WERI-Rb-1 (cell line): Measurements from ENCODE around the gene PSMA5.
A peak's percentile ranks its signal among the peaks of the same experiment; 100 is the strongest.
"Not testable (repeated sequence)": the region's sequence is repeated elsewhere in the genome, so short reads cannot be mapped to it uniquely, and the experiment has no call there.

Experiments used
- DNase-seq: peaks from one replicate; pipeline ENCODE4 v3.0.0-alpha.2; 2020
- H3K27ac ChIP-seq: fragments of 250-450 bp; sonication (Bioruptor Pico); 2 replicates; pipeline ENCODE4 v1.5.1; 2020; ENCODE audit warnings: mild to moderate bottlenecking, moderate library complexity
- H3K27me3 ChIP-seq: fragments of 250-450 bp; sonication (Bioruptor Pico); 2 replicates; pipeline ENCODE4 v1.5.1; 2021; ENCODE audit warnings: mild to moderate bottlenecking, low read depth, moderate library complexity; ENCODE audit not compliant: insufficient read depth, severe bottlenecking
- H3K36me3 ChIP-seq: fragments of 250-450 bp; sonication (Bioruptor Pico); 2 replicates; pipeline ENCODE4 v1.5.1; 2020; ENCODE audit warnings: mild to moderate bottlenecking, moderate library complexity
- H3K4me3 ChIP-seq: 2 replicates; pipeline ENCODE4 v1.5.1; 2011; ENCODE audit warnings: low read depth, mild to moderate bottlenecking, control low read depth, low read length
- H3K9me3 ChIP-seq: fragments of 250-450 bp; sonication (Bioruptor Pico); 2 replicates; pipeline ENCODE4 v1.5.1; 2021; ENCODE audit warnings: mild to moderate bottlenecking, moderate library complexity; ENCODE audit not compliant: severe bottlenecking
- TF ChIP-seq, protein P1 (sequence below): IDR thresholded peaks from 2 replicates; pipeline ENCODE4 v1.5.1; 2011; ENCODE audit warnings: low read depth, mild to moderate bottlenecking, control low read depth, inconsistent platforms, low read length

The PSMA5 gene

DNA sequence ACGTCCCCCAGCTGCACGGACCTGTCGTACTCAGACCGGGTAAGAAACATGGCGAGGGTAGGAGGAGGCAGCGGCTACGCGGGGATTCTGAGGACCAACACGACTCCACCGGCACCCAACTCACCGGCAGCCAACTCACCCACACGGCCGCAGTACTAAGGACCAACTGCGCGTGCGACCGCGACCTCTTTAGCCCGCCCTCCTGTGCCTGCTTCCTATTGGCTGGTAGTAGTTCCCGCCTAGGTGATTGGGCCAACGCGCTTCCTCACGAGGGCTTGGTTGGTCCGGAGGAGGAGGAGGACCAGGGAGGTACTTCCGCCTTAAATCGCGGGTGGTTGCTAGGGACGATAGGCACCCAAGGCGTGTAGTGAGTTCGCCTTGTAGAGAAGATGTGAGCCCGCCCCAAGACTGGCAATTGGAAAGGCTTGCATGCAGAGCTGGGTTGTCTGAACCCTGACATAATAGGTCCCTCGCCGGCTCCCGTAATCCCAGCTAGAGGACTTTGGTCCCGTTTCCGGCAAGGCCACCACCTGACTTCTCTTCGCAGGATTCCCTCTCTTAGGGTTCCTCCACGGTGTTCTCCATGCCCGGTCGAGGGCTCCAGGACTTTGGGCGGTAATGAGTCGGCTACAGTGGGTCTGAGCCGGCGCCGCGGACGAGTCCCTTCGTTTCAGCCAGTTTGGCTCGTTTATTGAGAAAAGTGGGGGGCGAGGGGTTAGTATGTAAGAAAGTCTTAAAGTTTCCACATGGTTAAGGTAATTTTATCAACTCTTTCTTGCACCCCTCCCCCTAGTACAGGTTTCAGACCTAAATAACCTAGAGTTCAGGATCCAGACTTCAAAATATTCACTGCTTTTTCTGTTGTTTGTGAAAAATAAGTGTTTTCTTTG is at the start of gene PSMA5:
TSS of gene PSMA5 (minus strand) at position 168 of the 890 bp plus-strand sequence. CDS start at position 50, 118 bp downstream.
- TF ChIP-seq, protein P1, sequence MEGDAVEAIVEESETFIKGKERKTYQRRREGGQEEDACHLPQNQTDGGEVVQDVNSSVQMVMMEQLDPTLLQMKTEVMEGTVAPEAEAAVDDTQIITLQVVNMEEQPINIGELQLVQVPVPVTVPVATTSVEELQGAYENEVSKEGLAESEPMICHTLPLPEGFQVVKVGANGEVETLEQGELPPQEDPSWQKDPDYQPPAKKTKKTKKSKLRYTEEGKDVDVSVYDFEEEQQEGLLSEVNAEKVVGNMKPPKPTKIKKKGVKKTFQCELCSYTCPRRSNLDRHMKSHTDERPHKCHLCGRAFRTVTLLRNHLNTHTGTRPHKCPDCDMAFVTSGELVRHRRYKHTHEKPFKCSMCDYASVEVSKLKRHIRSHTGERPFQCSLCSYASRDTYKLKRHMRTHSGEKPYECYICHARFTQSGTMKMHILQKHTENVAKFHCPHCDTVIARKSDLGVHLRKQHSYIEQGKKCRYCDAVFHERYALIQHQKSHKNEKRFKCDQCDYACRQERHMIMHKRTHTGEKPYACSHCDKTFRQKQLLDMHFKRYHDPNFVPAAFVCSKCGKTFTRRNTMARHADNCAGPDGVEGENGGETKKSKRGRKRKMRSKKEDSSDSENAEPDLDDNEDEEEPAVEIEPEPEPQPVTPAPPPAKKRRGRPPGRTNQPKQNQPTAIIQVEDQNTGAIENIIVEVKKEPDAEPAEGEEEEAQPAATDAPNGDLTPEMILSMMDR, result no peak
- Histone ChIP-seq H3K36me3 (peaks cover 2% of the 10 kb centered on the region), H3K9me3 (no peaks in the 10 kb centered on the region), H3K27ac (peak within 1 kb of the TSS; percentile 77), H3K4me3 (peak within 1 kb of the TSS; percentile 81), H3K27me3 (no peaks in the 10 kb centered on the region)
- peak; percentile 99 for DNase-seq

DNA sequence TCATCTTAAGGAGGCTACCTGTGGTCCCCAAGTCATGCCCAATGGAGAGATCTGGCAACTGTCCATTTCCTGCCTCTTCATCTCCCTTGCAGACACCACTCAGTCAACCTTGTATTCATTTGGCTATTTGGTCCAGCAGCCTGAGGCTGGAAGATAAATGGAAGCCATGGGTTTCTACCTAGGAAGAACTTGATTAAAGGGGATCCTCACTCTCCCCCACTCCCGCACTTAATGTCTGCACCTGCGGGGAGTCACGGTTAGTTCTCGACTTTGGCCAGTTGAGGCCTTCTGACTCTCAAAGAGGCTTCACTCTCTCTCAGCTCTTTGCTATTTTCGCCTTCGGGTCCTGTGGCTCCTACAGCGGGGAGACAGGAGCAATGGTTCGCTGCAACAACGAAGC is 49.0 kb upstream of the PSMA5 start:
- H3K9me3 ChIP-seq, result no peaks in the 10 kb centered on the region
- H3K27me3 ChIP-seq, result peaks cover 10% of the 10 kb centered on the region
- no peaks in the 10 kb centered on the region for H3K36me3 ChIP-seq
- H3K27ac ChIP-seq, result no peak overlapping the region
- DNase-seq, result no peak
- TF ChIP-seq, protein P1, result no peak
- no peak overlapping the region for H3K4me3 ChIP-seq

DNA sequence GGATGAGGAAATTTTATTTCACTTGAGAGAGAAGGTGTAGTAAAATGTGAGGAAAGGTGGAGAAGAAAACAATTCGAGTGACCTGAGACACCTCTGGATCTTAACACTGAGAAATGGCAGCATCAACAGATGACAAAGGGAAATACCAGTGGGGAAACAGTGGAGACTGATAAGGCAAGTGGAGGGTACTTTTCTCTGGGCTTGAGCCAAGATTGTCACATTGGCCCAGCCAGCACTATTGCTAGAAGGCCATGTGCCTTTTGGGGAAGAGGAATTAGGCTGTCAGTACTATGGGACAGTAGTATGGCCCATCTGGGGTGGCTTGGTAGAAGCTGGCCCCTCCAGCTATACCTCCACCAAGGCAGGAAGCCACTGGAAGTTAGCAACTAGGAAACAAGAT is 48.4 kb upstream of the PSMA5 start:
- Histone ChIP-seq H3K36me3 (no peaks in the 10 kb centered on the region), H3K27ac (no peak overlapping the region), H3K9me3 (no peaks in the 10 kb centered on the region), H3K27me3 (peaks cover 11% of the 10 kb centered on the region), H3K4me3 (no peak overlapping the region)
- TF ChIP-seq, protein P1, result no peak
- DNase-seq, result no peak

DNA sequence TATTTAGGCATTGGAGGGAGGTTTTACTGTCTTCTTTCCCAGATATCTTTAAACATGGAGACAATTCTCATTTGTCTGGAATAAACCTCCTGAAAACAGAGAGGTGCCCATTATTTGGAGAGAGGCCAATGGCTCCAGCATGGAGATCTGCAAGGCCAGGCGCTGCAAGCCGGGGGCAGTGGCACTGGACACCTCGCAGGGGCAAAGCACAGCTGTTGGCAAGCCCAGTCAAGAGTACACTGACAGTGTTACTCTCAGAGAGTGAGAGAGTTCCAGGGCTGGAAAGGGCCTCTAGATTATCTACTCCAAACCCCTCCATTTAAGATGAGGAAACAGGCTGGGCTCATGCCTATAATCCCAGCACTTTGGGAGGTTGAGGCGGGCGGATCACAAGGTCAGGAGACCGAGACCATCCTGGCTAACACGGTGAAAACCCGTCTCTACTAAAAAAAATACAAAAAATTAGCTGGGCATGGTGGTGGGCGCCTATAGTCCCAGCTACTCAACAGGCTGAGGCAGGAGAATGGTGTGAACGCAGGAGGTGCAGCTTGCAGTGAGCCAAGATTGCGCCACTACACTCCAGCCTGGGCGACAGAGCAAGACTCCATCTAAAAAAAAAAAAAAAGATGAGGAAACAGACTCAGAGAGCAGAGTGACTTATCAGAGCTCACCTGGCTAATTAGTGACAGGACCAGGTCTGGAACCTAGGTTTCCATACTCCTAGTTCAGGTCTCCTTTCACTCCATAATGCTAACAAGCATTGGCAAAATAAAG is 47.2 kb upstream of the PSMA5 start:
- not testable (repeated sequence) for H3K27ac ChIP-seq, DNase-seq
- H3K27me3 ChIP-seq, result peaks cover 11% of the 10 kb centered on the region

DNA sequence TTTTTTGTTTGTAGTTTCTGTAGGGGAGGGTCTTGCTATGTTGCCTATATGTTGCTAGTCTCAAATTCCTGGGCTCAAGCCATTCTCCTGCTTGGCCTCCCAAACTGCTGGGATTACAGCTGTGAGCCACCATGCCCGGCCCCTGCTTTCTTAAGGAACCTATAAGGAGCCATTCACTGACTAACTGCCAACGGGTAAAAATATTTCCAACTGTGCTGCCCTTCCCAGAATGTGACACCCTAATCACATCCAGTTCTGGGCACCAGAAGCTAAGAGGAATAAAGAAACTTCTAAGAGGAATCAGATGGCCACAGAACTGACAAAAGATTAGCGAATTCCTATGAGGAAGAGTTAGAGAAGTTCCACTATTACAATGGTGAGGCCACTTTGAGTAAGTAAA is 46.5 kb upstream of the PSMA5 start:
- Histone ChIP-seq H3K4me3 (no peak overlapping the region), H3K36me3 (no peaks in the 10 kb centered on the region), H3K27me3 (peaks cover 11% of the 10 kb centered on the region), H3K9me3 (no peaks in the 10 kb centered on the region), H3K27ac (no peak overlapping the region)
- TF ChIP-seq, protein P1, result no peak
- no peak for DNase-seq

More for the DNA sequence above, 47.2 kb upstream of the PSMA5 start:
- not testable (repeated sequence) for H3K4me3 ChIP-seq, H3K36me3 ChIP-seq, H3K9me3 ChIP-seq

DNA sequence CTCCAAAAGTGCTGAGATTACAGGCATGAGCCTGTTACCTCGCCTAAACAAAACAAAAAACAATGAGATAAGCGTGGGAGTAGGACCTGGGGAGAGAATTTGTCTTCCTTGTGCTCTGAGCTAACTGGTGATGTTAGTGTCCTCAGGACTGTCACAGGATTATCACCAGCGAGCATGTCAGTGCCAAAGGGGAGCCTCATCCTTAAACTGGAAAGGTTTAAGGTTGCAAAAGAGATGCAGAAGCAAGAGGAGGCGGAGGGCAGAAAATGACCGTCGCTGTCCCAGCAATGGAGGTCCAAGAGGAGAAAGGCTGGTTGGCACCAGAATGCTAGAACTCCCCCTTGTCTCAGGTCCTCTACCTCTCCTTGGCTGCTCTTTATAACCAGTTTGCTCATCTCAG is 44.0 kb upstream of the PSMA5 start:
- Histone ChIP-seq H3K27me3 (peaks cover 28% of the 10 kb centered on the region), H3K9me3 (no peaks in the 10 kb centered on the region), H3K4me3 (no peak overlapping the region), H3K27ac (no peak overlapping the region), H3K36me3 (no peaks in the 10 kb centered on the region)
- TF ChIP-seq, protein P1, result no peak
- DNase-seq, result no peak
